ENCODE results near the gene CASP9. TPM values are rescaled to one million over a fixed set of nuclear protein-coding genes. Genes with fewer than 3 reads are reported as not detected.

The CASP9 gene
- polyA plus RNA-seq, 1 experiment, result 10.4 TPM

DNA sequence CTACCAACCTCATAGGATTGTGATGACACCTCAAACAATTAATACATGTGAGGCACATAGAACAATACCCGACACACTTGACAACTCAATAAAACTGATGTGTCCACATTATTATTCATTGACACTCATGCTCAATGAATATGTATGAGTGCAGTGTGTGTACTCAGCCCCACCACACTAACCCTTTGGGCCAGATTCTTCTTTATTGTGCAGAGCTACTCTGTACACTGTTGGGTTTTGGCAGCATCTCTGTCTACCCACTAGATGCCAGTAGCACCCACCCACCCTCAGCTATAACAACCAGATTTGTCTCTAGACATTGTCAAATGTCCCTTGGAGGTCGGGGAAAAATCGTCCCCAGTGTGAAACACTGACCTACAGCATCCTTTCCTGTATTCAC, 10.1 kb downstream of the CASP9 start:
- ChIA-PET CTCF (interaction anchor here (1.0 to 1.5 kb wide), 3 partner anchors 12 to 190 kb away, joined by 3 to 7 read pairs (median 4); no protein-coding TSS in a partner anchor), POLR2A (no interaction called here)
- H3K4me3 ChIP-seq (ENCODE audit: low read depth, low read length), result no peak overlapping the region
- H3K27me3 ChIP-seq (ENCODE audit: control insufficient read depth, insufficient read depth, low read length), result no peaks in the 10 kb centered on the region
- TF ChIP-seq CTCF (IDR thresholded peaks at IDR 0.05; ENCODE audit: low read depth, low read length), result no peak
- H3K9me3 ChIP-seq (ENCODE audit: control insufficient read depth, insufficient read depth, low read length), result no peaks in the 10 kb centered on the region
- no peak overlapping the region for H3K27ac ChIP-seq (ENCODE audit: low read depth, low read length)
- DNase-seq (ENCODE audit: low read depth, low spot score), result no peak

GRCh38 chr1:15513192-15513591, 10.8 kb downstream of the CASP9 start:
- TF ChIP-seq CTCF (IDR thresholded peaks at IDR 0.05; ENCODE audit: low read depth, low read length), result no peak
- DNase-seq (ENCODE audit: low read depth, low spot score), result no peak
- H3K27ac ChIP-seq (ENCODE audit: low read depth, low read length), result no peak overlapping the region
- ChIA-PET CTCF (interaction anchor here (1.0 kb wide), 1 partner anchor 11 kb away, joined by 4 read pairs; no protein-coding TSS in a partner anchor), POLR2A (no interaction called here)
- no peaks in the 10 kb centered on the region for H3K27me3 ChIP-seq (ENCODE audit: control insufficient read depth, insufficient read depth, low read length)
- no peak overlapping the region for H3K4me3 ChIP-seq (ENCODE audit: low read depth, low read length)
- no peaks in the 10 kb centered on the region for H3K9me3 ChIP-seq (ENCODE audit: control insufficient read depth, insufficient read depth, low read length)

- Histone ChIP-seq H3K27ac (ENCODE audit: low read depth, low read length) (no peak overlapping the region), H3K27me3 (ENCODE audit: control insufficient read depth, insufficient read depth, low read length) (no peaks in the 10 kb centered on the region), H3K4me3 (ENCODE audit: low read depth, low read length) (no peak overlapping the region), H3K9me3 (ENCODE audit: control insufficient read depth, insufficient read depth, low read length) (no peaks in the 10 kb centered on the region)
- TF ChIP-seq CTCF (IDR thresholded peaks at IDR 0.05; ENCODE audit: low read depth, low read length), result no peak
- ChIA-PET POLR2A (no interaction called here), CTCF (no interaction called here)
- no peak for DNase-seq (ENCODE audit: low read depth, low spot score)
Measured at GRCh38 chr1:15510611-15511405, 13.2 kb downstream of the CASP9 start.

GRCh38 chr1:15509586-15509985, 14.4 kb downstream of the CASP9 start:
- H3K4me3 ChIP-seq (ENCODE audit: low read depth, low read length), result no peak overlapping the region
- POLR2A ChIA-PET, result no interaction called here
- no peaks in the 10 kb centered on the region for H3K27me3 ChIP-seq (ENCODE audit: control insufficient read depth, insufficient read depth, low read length)
- H3K9me3 ChIP-seq (ENCODE audit: control insufficient read depth, insufficient read depth, low read length), result no peaks in the 10 kb centered on the region
- H3K27ac ChIP-seq (ENCODE audit: low read depth, low read length), result no peak overlapping the region
- CTCF ChIA-PET, result interaction anchor here (0.7 kb wide), 1 partner anchor 9 kb away, joined by 6 read pairs; no protein-coding TSS in a partner anchor
- no peak for TF ChIP-seq CTCF (IDR thresholded peaks at IDR 0.05; ENCODE audit: low read depth, low read length)
- DNase-seq (ENCODE audit: low read depth, low spot score), result no peak

- H3K4me3 ChIP-seq (ENCODE audit: low read depth, low read length), result no peak overlapping the region
- POLR2A ChIA-PET, result no interaction called here
- CTCF ChIA-PET, result interaction anchor here (0.7 kb wide), 1 partner anchor 8 kb away, joined by 6 read pairs; no protein-coding TSS in a partner anchor
- no peak overlapping the region for H3K27ac ChIP-seq (ENCODE audit: low read depth, low read length)
- TF ChIP-seq CTCF (IDR thresholded peaks at IDR 0.05; ENCODE audit: low read depth, low read length), result no peak
- H3K27me3 ChIP-seq (ENCODE audit: control insufficient read depth, insufficient read depth, low read length), result no peaks in the 10 kb centered on the region
- no peaks in the 10 kb centered on the region for H3K9me3 ChIP-seq (ENCODE audit: control insufficient read depth, insufficient read depth, low read length)
- DNase-seq (ENCODE audit: low read depth, low spot score), result no peak
Measured at GRCh38 chr1:15508700-15509487, 15.1 kb downstream of the CASP9 start.
